Measurements from ENCODE around the gene ASH1L. TPM values are rescaled to one million over a fixed set of nuclear protein-coding genes. Genes with fewer than 3 reads are reported as not detected.

The ASH1L gene
- total and polyA plus RNA-seq, 2 donors (not counting 3 experiments of a cell fraction or from before 2014, with no cell fraction given), result 11.6 to 29.2 TPM

GRCh38 chr1:155300553-155301329 is 261.9 kb downstream of the ASH1L start:
- POLR2A ChIA-PET, result no interaction called here
- no peak for TF ChIP-seq MYC (IDR thresholded peaks at IDR 0.05; ENCODE audit: low read depth, low read length)
- TF ChIP-seq POLR2A (IDR thresholded peaks at IDR 0.05; ENCODE audit: low read depth, low read length), result no peak
- no peak for TF ChIP-seq FOS (IDR thresholded peaks at IDR 0.05; ENCODE audit: borderline replicate concordance, insufficient read depth, low read length)
- TF ChIP-seq POLR2AphosphoS5 (IDR thresholded peaks at IDR 0.05; ENCODE audit: insufficient read depth, low read depth, low read length), result no peak
- TF ChIP-seq JUN (IDR thresholded peaks at IDR 0.05; ENCODE audit: borderline replicate concordance, insufficient read depth, insufficient read length, low read depth), result no peak
- TF ChIP-seq CTCF (IDR thresholded peaks at IDR 0.05; ENCODE audit: extremely low read depth in 1 of 2, insufficient read depth in 1 of 2, low read depth in 1 of 2, low read length in 2 of 2), result no peak
- Histone ChIP-seq H3K36me3 (ENCODE audit: control insufficient read depth in 2 of 2, extremely low read depth in 1 of 2, insufficient read depth in 2 of 2, low read length in 2 of 2) (no peaks in the 10 kb centered on the region), H3K4me1 (ENCODE audit: control insufficient read depth, extremely low read depth, insufficient read depth, low read length) (no peaks in the 10 kb centered on the region), H3K9ac (replicated peaks; ENCODE audit: extremely low read depth, insufficient read depth, low read length) (no peak overlapping the region), H2AFZ (ENCODE audit: low read depth, low read length) (no peak overlapping the region), H3K4me3 (replicated peaks in 1 of 3; ENCODE audit: insufficient read depth in 1 of 3, low read depth in 1 of 3, low read length in 3 of 3) (no peak overlapping the region), H3K4me2 (ENCODE audit: insufficient read depth, low read length) (no peak overlapping the region), H3K27me3 (ENCODE audit: control insufficient read depth in 2 of 2, insufficient read depth in 2 of 2, low read length in 2 of 2) (peaks cover 10 to 12% of the 10 kb centered on the region in 2 experiments), H3K79me2 (ENCODE audit: control insufficient read depth, insufficient read depth, low read length) (no peaks in the 10 kb centered on the region), H3K9me1 (replicated peaks; ENCODE audit: control insufficient read depth, extremely low read depth, insufficient read depth, low read length) (no peaks in the 10 kb centered on the region), H3K27ac (ENCODE audit: insufficient read depth, low read depth, low read length) (no peak overlapping the region), H3K9me3 (replicated peaks; ENCODE audit: control insufficient read depth, insufficient read depth, low read length) (no peaks in the 10 kb centered on the region), H4K20me1 (replicated peaks; ENCODE audit: control insufficient read depth, extremely low read depth, insufficient read depth, low read length) (no peaks in the 10 kb centered on the region)
- CTCF ChIA-PET, result interaction anchor here (1.3 to 1.6 kb wide), 2 partner anchors 22 kb away, joined by 3 to 5 read pairs; no protein-coding TSS in a partner anchor
- intact Hi-C loops (cut with micrococcal nuclease), result no loop called here
- BruUV-seq (replicated peaks), result no TSS peak
- dilution Hi-C loops (cut with MboI; ENCODE audit: extremely low pct_ligation_motif_present, low sequenced_read_pairs), result no loop called here
- FAIRE-seq, result no peak
- no peak for DNase-seq (ENCODE audit: low read depth, low spot score)

All from endothelial cell of umbilical vein (primary cell).